GM12878 (cell line): ENCODE measurements around the gene THADA. TPM values are rescaled to one million over a fixed set of nuclear protein-coding genes. Genes with fewer than 3 reads are reported as not detected.

Source experiments
- ASH2L ChIP-seq: fragments of 300-600, 200-600 bp; sonication (generic); IDR thresholded peaks from 2 replicates; pipeline ENCODE4 v1.6.1; 2017; ENCODE audit warnings: low read depth, mild to moderate bottlenecking, borderline replicate concordance
- BCL11A ChIP-seq: IDR thresholded peaks from 2 replicates; pipeline ENCODE4 v1.6.1; 2011; ENCODE audit warnings: low read depth, low read length
- CREB1 ChIP-seq: IDR thresholded peaks from 2 replicates; pipeline ENCODE4 v1.6.1; 2012; ENCODE audit warnings: low read depth, mild to moderate bottlenecking, inconsistent platforms
- DPF2 ChIP-seq: fragments of 450-650 bp; IDR thresholded peaks from 2 replicates; pipeline ENCODE4 v1.6.1; 2017; ENCODE audit warnings: mild to moderate bottlenecking
- HDAC2 ChIP-seq: fragments of 200-600 bp; sonication (generic); IDR thresholded peaks from 2 replicates; pipeline ENCODE4 v1.6.1; 2017
- POU2F2 ChIP-seq: IDR thresholded peaks from 3 replicates; pipeline ENCODE4 v1.6.1; 2011; ENCODE audit warnings: low read depth, mild to moderate bottlenecking, low read length, borderline replicate concordance
- SMAD5 ChIP-seq: IDR thresholded peaks from 2 replicates; pipeline ENCODE4 v1.6.1; 2016; ENCODE audit warnings: antibody characterized with exemption, low read depth
- STAT3 ChIP-seq: IDR thresholded peaks from 2 replicates; pipeline ENCODE4 v1.6.1; 2011; ENCODE audit warnings: low read depth, low read length, improper control_type of control experiment
- polyA plus RNA-seq, 11 experiments: library from polyadenylated mRNA; depleted of rRNA in 4 of 11; unstranded in 6 of 11; stranded (reverse) in 5 of 11; fragments of >200 nt; fragmentation: Nextera tagmentation in 4 of 11; fragmentation: Illumina TruSeq in 1 of 11; extraction: Ambion mirVana in 4 of 11; extraction: Trizol in 1 of 11; gene quantifications; 1 replicate in 1 of 11; 2 replicates in 10 of 11; pipeline versions ENCODE4 v1.2.1 to v1.2.3, GENCODE V29; 2011 to 2016; ENCODE audit warnings: inconsistent platforms in 2 of 11, missing spikeins in 2 of 11, low read depth in 1 of 11
- total RNA-seq, 4 experiments: library from RNA; depleted of rRNA in 3 of 4; stranded (reverse); fragments of >200 nt in 3 of 4; fragmentation: Illumina TruSeq in 1 of 4; extraction: Trizol in 1 of 4; gene quantifications; 2 replicates each; pipeline versions ENCODE4 v1.2.1 to v1.2.3, GENCODE V29; 2013 to 2021
- TF ChIP-seq, protein P1 (sequence below): fragments of 450-650 bp; IDR thresholded peaks from 2 replicates; pipeline ENCODE4 v1.6.1; 2017; ENCODE audit warnings: mild to moderate bottlenecking, moderate library complexity
- TF ChIP-seq, protein P2 (sequence below): IDR thresholded peaks from 2 replicates; pipeline ENCODE4 v1.6.1; 2012; ENCODE audit warnings: improper control_type of control experiment, low read depth, low read length; ENCODE audit not compliant: insufficient replicate concordance

Gene THADA
- total and polyA plus RNA-seq, 10 of the 15 experiments (the other 5 are each of a cell fraction or from before 2014, with no cell fraction given): 14.6 to 33.2 (median 23.2) TPM

DNA sequence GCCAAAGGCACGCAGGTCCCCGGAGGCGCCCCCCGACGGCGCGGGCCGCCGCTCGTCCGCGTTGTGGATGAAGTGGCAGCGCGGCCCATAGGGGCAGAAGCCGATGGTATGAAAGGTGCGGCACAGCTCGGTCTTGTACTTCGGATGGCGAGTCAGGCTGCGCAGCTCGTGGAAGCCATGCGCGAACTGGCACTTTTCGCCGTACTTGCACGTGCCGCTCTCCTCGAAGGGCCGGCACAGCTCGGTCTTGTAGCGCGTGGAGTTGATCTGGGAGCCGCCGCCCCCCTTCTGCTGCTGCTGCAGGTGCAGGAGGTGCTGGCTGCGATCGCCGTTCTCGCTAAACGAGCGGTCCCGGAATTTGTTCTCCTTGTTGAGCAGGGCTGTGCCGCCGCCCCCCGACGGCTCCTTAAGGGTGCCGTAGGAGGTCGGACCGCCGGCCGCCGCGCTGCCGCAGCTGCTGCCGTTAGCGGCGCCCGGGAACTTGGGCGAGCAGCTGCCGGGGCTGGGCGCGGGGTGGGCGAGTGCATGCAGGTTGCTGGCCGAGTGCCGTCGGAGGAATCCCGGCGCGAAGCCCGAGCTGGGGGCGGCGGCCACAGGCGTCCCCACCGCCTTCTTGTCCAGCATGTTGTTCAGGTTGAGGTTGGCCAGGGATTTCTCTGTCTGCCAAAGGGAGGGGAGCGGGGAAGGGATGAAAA lies 370.6 kb downstream of the THADA start (continued):
- TF ChIP-seq, protein P1, sequence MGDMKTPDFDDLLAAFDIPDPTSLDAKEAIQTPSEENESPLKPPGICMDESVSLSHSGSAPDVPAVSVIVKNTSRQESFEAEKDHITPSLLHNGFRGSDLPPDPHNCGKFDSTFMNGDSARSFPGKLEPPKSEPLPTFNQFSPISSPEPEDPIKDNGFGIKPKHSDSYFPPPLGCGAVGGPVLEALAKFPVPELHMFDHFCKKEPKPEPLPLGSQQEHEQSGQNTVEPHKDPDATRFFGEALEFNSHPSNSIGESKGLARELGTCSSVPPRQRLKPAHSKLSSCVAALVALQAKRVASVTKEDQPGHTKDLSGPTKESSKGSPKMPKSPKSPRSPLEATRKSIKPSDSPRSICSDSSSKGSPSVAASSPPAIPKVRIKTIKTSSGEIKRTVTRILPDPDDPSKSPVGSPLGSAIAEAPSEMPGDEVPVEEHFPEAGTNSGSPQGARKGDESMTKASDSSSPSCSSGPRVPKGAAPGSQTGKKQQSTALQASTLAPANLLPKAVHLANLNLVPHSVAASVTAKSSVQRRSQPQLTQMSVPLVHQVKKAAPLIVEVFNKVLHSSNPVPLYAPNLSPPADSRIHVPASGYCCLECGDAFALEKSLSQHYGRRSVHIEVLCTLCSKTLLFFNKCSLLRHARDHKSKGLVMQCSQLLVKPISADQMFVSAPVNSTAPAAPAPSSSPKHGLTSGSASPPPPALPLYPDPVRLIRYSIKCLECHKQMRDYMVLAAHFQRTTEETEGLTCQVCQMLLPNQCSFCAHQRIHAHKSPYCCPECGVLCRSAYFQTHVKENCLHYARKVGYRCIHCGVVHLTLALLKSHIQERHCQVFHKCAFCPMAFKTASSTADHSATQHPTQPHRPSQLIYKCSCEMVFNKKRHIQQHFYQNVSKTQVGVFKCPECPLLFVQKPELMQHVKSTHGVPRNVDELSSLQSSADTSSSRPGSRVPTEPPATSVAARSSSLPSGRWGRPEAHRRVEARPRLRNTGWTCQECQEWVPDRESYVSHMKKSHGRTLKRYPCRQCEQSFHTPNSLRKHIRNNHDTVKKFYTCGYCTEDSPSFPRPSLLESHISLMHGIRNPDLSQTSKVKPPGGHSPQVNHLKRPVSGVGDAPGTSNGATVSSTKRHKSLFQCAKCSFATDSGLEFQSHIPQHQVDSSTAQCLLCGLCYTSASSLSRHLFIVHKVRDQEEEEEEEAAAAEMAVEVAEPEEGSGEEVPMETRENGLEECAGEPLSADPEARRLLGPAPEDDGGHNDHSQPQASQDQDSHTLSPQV: no peak
- TF ChIP-seq SMAD5 (no peak), BCL11A (no peak), STAT3 (no peak), CREB1 (no peak), POU2F2 (no peak), DPF2 (no peak), ASH2L (no peak), HDAC2 (no peak)
- TF ChIP-seq, protein P2, sequence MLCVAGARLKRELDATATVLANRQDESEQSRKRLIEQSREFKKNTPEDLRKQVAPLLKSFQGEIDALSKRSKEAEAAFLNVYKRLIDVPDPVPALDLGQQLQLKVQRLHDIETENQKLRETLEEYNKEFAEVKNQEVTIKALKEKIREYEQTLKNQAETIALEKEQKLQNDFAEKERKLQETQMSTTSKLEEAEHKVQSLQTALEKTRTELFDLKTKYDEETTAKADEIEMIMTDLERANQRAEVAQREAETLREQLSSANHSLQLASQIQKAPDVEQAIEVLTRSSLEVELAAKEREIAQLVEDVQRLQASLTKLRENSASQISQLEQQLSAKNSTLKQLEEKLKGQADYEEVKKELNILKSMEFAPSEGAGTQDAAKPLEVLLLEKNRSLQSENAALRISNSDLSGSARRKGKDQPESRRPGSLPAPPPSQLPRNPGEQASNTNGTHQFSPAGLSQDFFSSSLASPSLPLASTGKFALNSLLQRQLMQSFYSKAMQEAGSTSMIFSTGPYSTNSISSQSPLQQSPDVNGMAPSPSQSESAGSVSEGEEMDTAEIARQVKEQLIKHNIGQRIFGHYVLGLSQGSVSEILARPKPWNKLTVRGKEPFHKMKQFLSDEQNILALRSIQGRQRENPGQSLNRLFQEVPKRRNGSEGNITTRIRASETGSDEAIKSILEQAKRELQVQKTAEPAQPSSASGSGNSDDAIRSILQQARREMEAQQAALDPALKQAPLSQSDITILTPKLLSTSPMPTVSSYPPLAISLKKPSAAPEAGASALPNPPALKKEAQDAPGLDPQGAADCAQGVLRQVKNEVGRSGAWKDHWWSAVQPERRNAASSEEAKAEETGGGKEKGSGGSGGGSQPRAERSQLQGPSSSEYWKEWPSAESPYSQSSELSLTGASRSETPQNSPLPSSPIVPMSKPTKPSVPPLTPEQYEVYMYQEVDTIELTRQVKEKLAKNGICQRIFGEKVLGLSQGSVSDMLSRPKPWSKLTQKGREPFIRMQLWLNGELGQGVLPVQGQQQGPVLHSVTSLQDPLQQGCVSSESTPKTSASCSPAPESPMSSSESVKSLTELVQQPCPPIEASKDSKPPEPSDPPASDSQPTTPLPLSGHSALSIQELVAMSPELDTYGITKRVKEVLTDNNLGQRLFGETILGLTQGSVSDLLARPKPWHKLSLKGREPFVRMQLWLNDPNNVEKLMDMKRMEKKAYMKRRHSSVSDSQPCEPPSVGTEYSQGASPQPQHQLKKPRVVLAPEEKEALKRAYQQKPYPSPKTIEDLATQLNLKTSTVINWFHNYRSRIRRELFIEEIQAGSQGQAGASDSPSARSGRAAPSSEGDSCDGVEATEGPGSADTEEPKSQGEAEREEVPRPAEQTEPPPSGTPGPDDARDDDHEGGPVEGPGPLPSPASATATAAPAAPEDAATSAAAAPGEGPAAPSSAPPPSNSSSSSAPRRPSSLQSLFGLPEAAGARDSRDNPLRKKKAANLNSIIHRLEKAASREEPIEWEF: no peak
